GM18508 (cell line): ENCODE data around the gene ULBP2.
"Not testable (repeated sequence)": the region's sequence is repeated elsewhere in the genome, so short reads cannot be mapped to it uniquely, and the experiment has no call there.

Experiments
- ATAC-seq: cut with Tn5 transposase; IDR thresholded peaks from one replicate; pipeline ENCODE4 v1.9.1; 2021; ENCODE audit warnings: moderate number of reproducible peaks; ENCODE audit not compliant: insufficient read depth, unreplicated experiment

ULBP2 gene

GRCh38 chr6:149907317-149907716, 34.5 kb upstream of the ULBP2 start:
- no peak for ATAC-seq

- ATAC-seq, result not testable (repeated sequence)
These were observed 33.3 kb upstream of the ULBP2 start for GRCh38 chr6:149908480-149908879.

- ATAC-seq, result no peak
These were observed 31.9 kb upstream of the ULBP2 start for GRCh38 chr6:149909701-149910470.

GRCh38 chr6:149910721-149911151, 31.1 kb upstream of the ULBP2 start:
- ATAC-seq, result no peak

- ATAC-seq, result not testable (repeated sequence)
These were observed 29.1 kb upstream of the ULBP2 start for GRCh38 chr6:149912680-149913079.

GRCh38 chr6:149913085-149913484, 28.7 kb upstream of the ULBP2 start:
- no peak for ATAC-seq

GRCh38 chr6:149913540-149914240, 28.1 kb upstream of the ULBP2 start:
- no peak for ATAC-seq

GRCh38 chr6:149915970-149916865, 25.6 kb upstream of the ULBP2 start:
- ATAC-seq, result no peak

GRCh38 chr6:149917679-149918078, 24.1 kb upstream of the ULBP2 start:
- ATAC-seq, result no peak

GRCh38 chr6:149918151-149918905, 23.5 kb upstream of the ULBP2 start:
- ATAC-seq, result no peak

GRCh38 chr6:149919126-149919833, 22.5 kb upstream of the ULBP2 start:
- not testable (repeated sequence) for ATAC-seq

- no peak for ATAC-seq
These were observed 22.0 kb upstream of the ULBP2 start for GRCh38 chr6:149919834-149920225.

GRCh38 chr6:149921361-149921760, 20.5 kb upstream of the ULBP2 start:
- ATAC-seq, result no peak

GRCh38 chr6:149922091-149922490, 19.7 kb upstream of the ULBP2 start:
- ATAC-seq, result not testable (repeated sequence)

- no peak for ATAC-seq
These were observed 19.0 kb upstream of the ULBP2 start, which contains the start of gene RAET1G for GRCh38 chr6:149922642-149923326. TSS of gene RAET1G (minus strand) at chr6:149923121. CDS start at chr6:149923010, 111 bp downstream.

- ATAC-seq, result no peak
These were observed 18.4 kb upstream of the ULBP2 start for GRCh38 chr6:149923327-149923986.

- no peak for ATAC-seq
These were observed 17.4 kb upstream of the ULBP2 start for GRCh38 chr6:149924206-149924932.

GRCh38 chr6:149924933-149925252, 16.9 kb upstream of the ULBP2 start:
- ATAC-seq, result no peak
